Measurements from ENCODE around the gene PKDREJ.

- TF ChIP-seq CTCF (IDR thresholded peaks at IDR 0.05): no peak
- TF ChIP-seq POLR2AphosphoS5 (IDR thresholded peaks at IDR 0.05): no peak
Observed at GRCh38 chr22:46278656-46279645, 15.8 kb upstream of the PKDREJ start.

All from prostate gland (tissue), 2 donors.